Articular chondrocyte of knee joint (primary cell): ENCODE measurements around the gene LCE1B. TPM values are rescaled to one million over a fixed set of nuclear protein-coding genes. Genes with fewer than 3 reads are reported as not detected.

Source experiments
- total RNA-seq: library from RNA; depleted of rRNA; stranded (reverse); fragments of >200 nt; gene quantifications from 2 replicates; pipeline ENCODE4 v1.2.3, GENCODE V29; 2012

The LCE1B gene
- total RNA-seq, result not detected in 2 replicates

GRCh38 chr1:152811671-152812070, at the start of gene LCE1B:
TSS of gene LCE1B (plus strand) at chr1:152811971. CDS start at chr1:152812447, 476 bp downstream.

GRCh38 chr1:152774875-152775274, 36.9 kb upstream of the LCE1B start, which contains the start of gene LCE1F:
TSS of gene LCE1F (plus strand) at chr1:152775140. CDS start at chr1:152776372, 1,232 bp downstream.

GRCh38 chr1:152786077-152786476, 25.7 kb upstream of the LCE1B start, which contains the start of gene LCE1E:
TSS of gene LCE1E (plus strand) at chr1:152786257. CDS start at chr1:152787300, 1,043 bp downstream.

GRCh38 chr1:152796421-152796820, 15.3 kb upstream of the LCE1B start, which contains the start of gene LCE1D:
TSS of gene LCE1D (plus strand) at chr1:152796721. CDS start at chr1:152797795, 1,074 bp downstream.

GRCh38 chr1:152806576-152806975, 5.2 kb upstream of the LCE1B start, which contains the start of gene LCE1C:
TSS of gene LCE1C (minus strand) at chr1:152806651. CDS start at chr1:152805478, 1,173 bp downstream.

GRCh38 chr1:152827173-152827572, 15.4 kb downstream of the LCE1B start, which contains the start of gene LCE1A:
TSS of gene LCE1A (plus strand) at chr1:152827473. CDS start at chr1:152827473, 0 bp downstream.

GRCh38 chr1:152842556-152842955, 30.8 kb downstream of the LCE1B start, which contains the start of gene LCE6A:
TSS of gene LCE6A (plus strand) at chr1:152842856. CDS start at chr1:152843521, 665 bp downstream.

GRCh38 chr1:152859696-152860095, 47.9 kb downstream of the LCE1B start, which contains the start of gene LCE7A:
TSS of gene LCE7A (plus strand) at chr1:152859996. CDS start at chr1:152860698, 702 bp downstream.

Other genes starting within 250 kb of the LCE1B start
- gene LCE3E, start 245.2 kb upstream of the LCE1B start, total RNA-seq, result not detected in 2 replicates
- not detected in 2 replicates for gene LCE3D, start 231.5 kb upstream of the LCE1B start, total RNA-seq
- gene LCE3C, start 211.7 kb upstream of the LCE1B start, total RNA-seq, result not detected in 2 replicates
- gene LCE3B, start 198.2 kb upstream of the LCE1B start, total RNA-seq, result not detected in 2 replicates
- gene LCE3A, start 188.9 kb upstream of the LCE1B start, total RNA-seq, result not detected in 2 replicates
- gene LCE2D, start 148.6 kb upstream of the LCE1B start, total RNA-seq, result not detected in 2 replicates
- not detected in 2 replicates for gene LCE2C, start 136.7 kb upstream of the LCE1B start, total RNA-seq
- gene LCE2B, start 125.8 kb upstream of the LCE1B start, total RNA-seq, result not detected in 2 replicates
- not detected in 2 replicates for gene LCE2A, start 113.6 kb upstream of the LCE1B start, total RNA-seq
- not detected in 2 replicates for gene LCE4A, start 103.8 kb upstream of the LCE1B start, total RNA-seq
- not detected in 2 replicates for gene KPRP, start 53.9 kb upstream of the LCE1B start, total RNA-seq
- gene LCE1F, start 36.8 kb upstream of the LCE1B start, total RNA-seq, result not detected in 2 replicates
- gene LCE1E, start 25.7 kb upstream of the LCE1B start, total RNA-seq, result not detected in 2 replicates
- gene LCE1D, start 15.2 kb upstream of the LCE1B start, total RNA-seq, result not detected in 2 replicates
- gene LCE1C, start 5.3 kb upstream of the LCE1B start, total RNA-seq, result not detected in 2 replicates
- gene LCE1A, start 15.5 kb downstream of the LCE1B start, total RNA-seq, result not detected in 2 replicates
- gene LCE6A, start 30.9 kb downstream of the LCE1B start, total RNA-seq, result not detected in 2 replicates
- not detected in 2 replicates for gene LCE7A, start 48.0 kb downstream of the LCE1B start, total RNA-seq
- not detected in 2 replicates for gene SMCP, start 66.4 kb downstream of the LCE1B start, total RNA-seq
- gene IVL, start 96.6 kb downstream of the LCE1B start, total RNA-seq, result 0.11 TPM in 1 of 2 replicates, not detected in the other
- not detected in 2 replicates for gene SPRR5, start 135.2 kb downstream of the LCE1B start, total RNA-seq
- not detected in 2 replicates for gene SPRR4, start 158.7 kb downstream of the LCE1B start, total RNA-seq
- gene SPRR1A, start 172.1 kb downstream of the LCE1B start, total RNA-seq, result not detected in 2 replicates
- not detected in 2 replicates for gene SPRR3, start 189.8 kb downstream of the LCE1B start, total RNA-seq
- gene SPRR1B, start 219.2 kb downstream of the LCE1B start, total RNA-seq, result not detected in 2 replicates
- gene SPRR2D, start 229.1 kb downstream of the LCE1B start, total RNA-seq, result not detected in 2 replicates
- gene SPRR2A, start 245.5 kb downstream of the LCE1B start, total RNA-seq, result not detected in 2 replicates